Measurements from ENCODE around the gene TRIM34.

TRIM34 gene

DNA sequence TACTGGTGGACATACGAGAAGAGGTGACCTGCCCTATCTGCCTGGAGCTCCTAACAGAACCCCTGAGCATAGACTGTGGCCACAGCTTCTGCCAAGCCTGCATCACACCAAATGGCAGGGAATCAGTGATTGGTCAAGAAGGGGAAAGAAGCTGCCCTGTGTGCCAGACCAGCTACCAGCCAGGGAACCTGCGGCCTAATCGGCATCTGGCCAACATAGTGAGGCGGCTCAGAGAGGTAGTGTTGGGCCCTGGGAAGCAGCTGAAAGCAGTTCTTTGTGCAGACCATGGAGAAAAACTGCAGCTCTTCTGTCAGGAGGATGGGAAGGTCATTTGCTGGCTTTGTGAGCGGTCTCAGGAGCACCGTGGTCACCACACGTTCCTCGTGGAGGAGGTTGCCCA, 21.5 kb upstream of the TRIM34 start:
- H3K4me3 ChIP-seq (replicated peaks in 1 of 2; ENCODE audit: low read depth in 2 of 2, low read length in 2 of 2) = no peak overlapping the region
- DNase-seq (ENCODE audit: low read depth in 2 of 2) = no peak
- TF ChIP-seq, protein P1, sequence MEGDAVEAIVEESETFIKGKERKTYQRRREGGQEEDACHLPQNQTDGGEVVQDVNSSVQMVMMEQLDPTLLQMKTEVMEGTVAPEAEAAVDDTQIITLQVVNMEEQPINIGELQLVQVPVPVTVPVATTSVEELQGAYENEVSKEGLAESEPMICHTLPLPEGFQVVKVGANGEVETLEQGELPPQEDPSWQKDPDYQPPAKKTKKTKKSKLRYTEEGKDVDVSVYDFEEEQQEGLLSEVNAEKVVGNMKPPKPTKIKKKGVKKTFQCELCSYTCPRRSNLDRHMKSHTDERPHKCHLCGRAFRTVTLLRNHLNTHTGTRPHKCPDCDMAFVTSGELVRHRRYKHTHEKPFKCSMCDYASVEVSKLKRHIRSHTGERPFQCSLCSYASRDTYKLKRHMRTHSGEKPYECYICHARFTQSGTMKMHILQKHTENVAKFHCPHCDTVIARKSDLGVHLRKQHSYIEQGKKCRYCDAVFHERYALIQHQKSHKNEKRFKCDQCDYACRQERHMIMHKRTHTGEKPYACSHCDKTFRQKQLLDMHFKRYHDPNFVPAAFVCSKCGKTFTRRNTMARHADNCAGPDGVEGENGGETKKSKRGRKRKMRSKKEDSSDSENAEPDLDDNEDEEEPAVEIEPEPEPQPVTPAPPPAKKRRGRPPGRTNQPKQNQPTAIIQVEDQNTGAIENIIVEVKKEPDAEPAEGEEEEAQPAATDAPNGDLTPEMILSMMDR (IDR thresholded peaks at IDR 0.05; ENCODE audit: low read depth, low read length) = no peak

DNA sequence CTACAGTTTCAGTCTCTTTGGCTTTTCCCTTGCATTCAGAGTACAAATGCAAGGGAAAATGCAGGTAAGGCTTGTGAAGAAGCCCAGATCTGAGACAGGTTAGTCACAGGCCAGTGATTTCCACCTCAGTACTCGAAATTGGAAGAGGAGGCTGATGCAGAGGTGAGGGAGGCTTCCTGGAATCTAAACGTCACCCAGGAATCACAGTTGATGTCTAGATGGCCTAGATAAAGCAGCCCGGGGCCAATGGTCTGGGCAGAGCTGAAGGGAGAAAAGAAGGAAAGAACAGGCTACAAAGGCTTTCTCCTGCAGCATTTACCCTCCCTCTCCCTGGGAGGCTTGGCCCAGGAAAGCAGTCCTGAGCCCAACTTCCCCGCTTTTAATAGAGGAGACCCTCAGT, 19.9 kb upstream of the TRIM34 start:
- TF ChIP-seq, protein P1 (IDR thresholded peaks at IDR 0.05; ENCODE audit: low read depth, low read length) = no peak
- no peak for DNase-seq (ENCODE audit: low read depth in 2 of 2)
- no peak overlapping the region for H3K4me3 ChIP-seq (replicated peaks in 1 of 2; ENCODE audit: low read depth in 2 of 2, low read length in 2 of 2)

DNA sequence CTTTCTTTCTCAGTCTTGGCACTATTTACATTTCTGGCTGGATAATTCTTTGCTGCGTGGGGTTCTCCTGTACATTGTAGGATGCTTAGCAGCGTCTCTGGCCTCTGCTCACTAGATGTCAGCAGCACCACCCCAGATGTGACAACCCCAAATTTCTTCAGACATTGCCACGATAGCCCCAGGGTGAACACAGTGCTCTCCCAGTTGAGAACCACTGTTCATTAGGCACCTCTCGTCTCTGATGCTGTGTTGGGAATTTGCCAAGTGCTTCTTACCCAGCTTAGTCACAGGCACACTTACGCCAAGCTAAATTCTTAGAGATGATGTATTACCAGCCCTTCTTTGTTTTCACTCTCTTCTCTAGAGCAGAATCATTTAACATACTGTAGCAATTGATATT, 19.0 kb upstream of the TRIM34 start:
- DNase-seq (ENCODE audit: low read depth in 2 of 2) = peak; percentile 87 to 92
- TF ChIP-seq, protein P1 (IDR thresholded peaks at IDR 0.05; ENCODE audit: low read depth, low read length) = no peak
- H3K4me3 ChIP-seq (replicated peaks in 1 of 2; ENCODE audit: low read depth in 2 of 2, low read length in 2 of 2) = no peak overlapping the region

DNA sequence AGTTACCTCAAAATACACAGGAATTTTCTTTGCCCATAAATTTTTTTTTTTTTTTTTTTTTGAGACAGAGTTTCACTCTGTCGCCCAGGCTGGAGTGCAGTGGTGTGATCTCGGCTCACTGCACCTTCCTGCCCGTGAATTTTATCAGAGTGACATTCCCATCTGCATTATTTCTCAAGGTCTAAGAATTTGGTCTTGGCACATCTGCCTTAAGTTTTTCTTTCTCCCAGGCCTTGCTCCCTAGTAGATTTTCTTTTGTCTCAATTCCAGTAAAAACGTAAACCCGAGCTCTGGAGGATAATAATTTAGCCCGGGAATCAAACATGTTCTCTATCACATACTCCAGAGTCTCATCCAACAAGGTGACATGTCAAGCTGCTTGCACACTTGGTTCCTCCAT, 16.0 kb upstream of the TRIM34 start:
- peak in 1 of 2 donors; percentile 53 for DNase-seq (ENCODE audit: low read depth in 2 of 2)
- H3K4me3 ChIP-seq (replicated peaks in 1 of 2; ENCODE audit: low read depth in 2 of 2, low read length in 2 of 2) = no peak overlapping the region
- TF ChIP-seq, protein P1 (IDR thresholded peaks at IDR 0.05; ENCODE audit: low read depth, low read length) = no peak

DNA sequence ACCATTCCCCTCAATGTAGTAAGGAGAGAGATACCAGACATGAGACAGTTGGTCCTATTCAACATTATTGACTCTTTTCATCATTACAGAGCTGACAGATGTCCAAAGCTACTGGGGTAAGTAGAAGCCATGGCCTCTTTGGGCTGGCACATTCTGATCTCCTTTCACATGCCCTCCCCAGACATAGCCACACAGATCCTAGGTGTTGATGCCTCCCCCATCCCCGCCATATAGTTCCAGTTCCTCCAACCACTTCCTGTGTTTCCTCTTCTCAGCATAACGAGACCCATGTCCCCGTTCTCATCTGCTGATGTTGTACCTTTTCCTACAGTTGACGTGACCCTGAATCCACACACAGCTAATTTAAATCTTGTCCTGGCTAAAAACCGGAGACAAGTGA, 14.4 kb upstream of the TRIM34 start:
- TF ChIP-seq, protein P1 (IDR thresholded peaks at IDR 0.05; ENCODE audit: low read depth, low read length) = no peak
- no peak for DNase-seq (ENCODE audit: low read depth in 2 of 2)
- H3K4me3 ChIP-seq (replicated peaks in 1 of 2; ENCODE audit: low read depth in 2 of 2, low read length in 2 of 2) = no peak overlapping the region

DNA sequence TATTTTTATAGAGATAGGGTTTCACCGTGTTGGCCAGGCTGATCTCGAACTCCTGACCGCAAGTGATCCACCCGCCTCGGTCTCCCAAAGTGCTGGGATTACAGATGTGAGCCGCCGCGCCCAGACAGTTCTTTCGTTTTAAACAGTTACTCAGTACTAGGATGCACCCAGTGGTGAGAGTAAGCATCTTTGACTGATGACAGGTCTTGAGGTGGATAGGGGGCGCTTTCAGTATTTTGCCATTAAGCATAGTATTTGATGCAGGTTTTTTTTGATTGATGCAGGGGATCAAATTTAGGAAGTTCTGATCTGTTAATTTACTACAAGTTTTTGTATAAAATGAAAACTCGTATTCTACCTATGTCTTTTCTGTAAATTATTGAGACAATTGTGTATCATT, 13.2 kb upstream of the TRIM34 start:
- no peak for DNase-seq (ENCODE audit: low read depth in 2 of 2)
- TF ChIP-seq, protein P1 (IDR thresholded peaks at IDR 0.05; ENCODE audit: low read depth, low read length) = no peak
- no peak overlapping the region for H3K4me3 ChIP-seq (replicated peaks in 1 of 2; ENCODE audit: low read depth in 2 of 2, low read length in 2 of 2)

DNA sequence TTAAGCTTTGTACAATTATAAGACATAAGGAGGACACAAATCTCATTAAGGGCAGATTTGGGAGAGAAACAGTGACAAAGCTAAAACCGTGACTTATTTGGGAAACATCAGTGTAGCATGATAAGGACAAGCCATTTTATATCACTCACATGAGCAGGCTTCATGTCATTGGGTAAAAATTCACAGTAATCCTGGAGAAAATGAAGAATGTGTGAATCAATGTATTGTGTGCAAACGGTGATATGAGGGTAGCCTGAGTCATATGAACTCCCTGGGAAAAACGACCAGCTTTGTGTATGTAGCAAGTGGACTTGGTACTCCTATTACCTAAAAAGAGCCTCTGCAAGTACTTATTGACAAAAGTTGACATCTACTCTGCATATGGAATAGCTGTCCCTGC, 6.0 kb upstream of the TRIM34 start:
- peak; percentile 39 to 92 for DNase-seq (ENCODE audit: low read depth in 2 of 2)
- H3K4me3 ChIP-seq (replicated peaks in 1 of 2; ENCODE audit: low read depth in 2 of 2, low read length in 2 of 2) = no peak overlapping the region
- TF ChIP-seq, protein P1 (IDR thresholded peaks at IDR 0.05; ENCODE audit: low read depth, low read length) = no peak
